Heart right ventricle (tissue), 16 donors: Measurements from ENCODE around the gene FKBP2. TPM values are rescaled to one million over a fixed set of nuclear protein-coding genes. Genes with fewer than 3 reads are reported as not detected.

Experiments used
- ATAC-seq, 8 donors: fragments of 200-7000 bp; cut with Tn5 transposase; one replicate each; pipeline ENCODE4 v1.9.1; 2020; ENCODE audit warnings: mild to moderate bottlenecking in 8 of 8, moderate library complexity in 8 of 8, moderate number of reproducible peaks in 1 of 8
- DNase-seq, 2 donors: peaks; one replicate each; pipeline ENCODE4 v3.0.0-alpha.2; 2020
- H3K27ac ChIP-seq, 10 donors: fragments of 200-600 bp; sonication (generic) in 2 of 10; one replicate each; pipeline versions ENCODE4 v1.5.0 to v1.8.0; 2020 to 2022; ENCODE audit warnings: mild to moderate bottlenecking in 3 of 10
- H3K27me3 ChIP-seq, 7 donors: fragments of 200-600 bp; one replicate each; pipeline ENCODE4 v1.8.0; 2021 to 2022; ENCODE audit warnings: mild to moderate bottlenecking in 2 of 7
- H3K36me3 ChIP-seq, 9 donors: fragments of 200-600 bp; sonication (generic) in 1 of 9; one replicate each; pipeline versions ENCODE4 v1.5.0 to v1.8.0; 2020 to 2022; ENCODE audit warnings: mild to moderate bottlenecking in 2 of 9
- H3K4me1 ChIP-seq, 9 donors: fragments of 200-600 bp; sonication (generic) in 1 of 9; one replicate each; pipeline versions ENCODE4 v1.5.0 to v1.8.0; 2020 to 2022; ENCODE audit warnings: mild to moderate bottlenecking in 4 of 9
- H3K4me3 ChIP-seq, 10 donors: fragments of 200-600 bp; sonication (generic) in 2 of 10; one replicate each; pipeline versions ENCODE4 v1.5.0 to v1.8.0; 2020 to 2022; ENCODE audit warnings: mild to moderate bottlenecking in 7 of 10, moderate library complexity in 2 of 10
- H3K9me3 ChIP-seq, 11 donors: fragments of 200-600 bp in 10 of 11; sonication (generic) in 2 of 11; one replicate each; pipeline versions ENCODE4 v1.5.0 to v1.8.0; 2013 to 2022; ENCODE audit warnings: mild to moderate bottlenecking in 2 of 11, control low read depth in 1 of 11, moderate library complexity in 1 of 11
- CTCF ChIP-seq, 9 donors: fragments of 200-600 bp; sonication (generic) in 2 of 9; IDR thresholded peaks; one replicate each; pipeline versions ENCODE4 v1.5.0 to v1.8.0; 2021 to 2022; ENCODE audit warnings: antibody characterized with exemption in 9 of 9, mild to moderate bottlenecking in 5 of 9, moderate library complexity in 1 of 9
- WGBS, 2 donors: extraction: QIAGEN DNeasy Blood & Tissue Kit; methylation state at CpG; one replicate each; pipeline ENCODE4 v1.1.7; 2013; ENCODE audit warnings: inconsistent platforms in 1 of 2; 5-methylcytosine and 5-hydroxymethylcytosine counted together
- intact Hi-C, 10 donors: fragments of 100-400 bp; cut with DNase I; formaldehyde crosslinking; loops; one replicate each; pipeline versions ENCODE4 v1.11.1 to v1.14.2; 2022
- polyA plus RNA-seq, 2 donors: library from polyadenylated mRNA; stranded (reverse); fragments of 200-250 nt; gene quantifications; one replicate each; pipeline ENCODE4 v1.2.3, GENCODE V29; 2013
- total RNA-seq, 10 donors: library from RNA; stranded (reverse); fragmentation: NEBNext Ultra II Directional in 3 of 10; extraction: Animal tissue kit (Norgen Biotek cat#: 25700) in 3 of 10; gene quantifications; one replicate each; pipeline versions ENCODE4 v1.2.1 to v1.2.4, GENCODE V29; 2021 to 2023
- donor health status: Arrhythmogenic right ventricular cardiomyopathy.
- donor health status: ischemic (EF 13 %, LVEDD 7.1; RV severe dilation, severe dysfunction).
- donor health status: healthy with polysubstance abuse.
- donor health status: DM: no; HTN: yes; CAD: no.
- donor health status: DM: no; HTN: no; CAD: no.
- donor health status: ischemic (EF 25% LVEDD 6.9; RV normal size, moderate dysfunction).
- donor health status: ischemic (EF 25% LVEDD 5.7; RV mildly dilated, moderate dysfunction).
- donor health status: healthy.
- donor health status: DM: yes; HTN: yes; CAD: no.
- donor health status: Ischemic cardiomyopathy.
- donor health status: ischemic (EF 35%, LVEDD 5.7; RV mildly dilated, moderate dysfunction).
- donor health status: nonischemic (EF 11% LVEDD 7.7; RV severe dilation, severe dysfunction).
- donor health status: DM: yes; HTN: yes; CAD: no.
- donor health status: PGD.
- donor health status: ischemic (EF 29% LVEDD 5.4; RV normal size, mild dysfunction).
- donor health status: nonischemic (EF 23%, LVEDD 6.1; RV moderate dilation, normal function).

Gene FKBP2
- total and polyA plus RNA-seq, 12 donors = 40.2 to 404 (median 49.4) TPM

- Histone ChIP-seq H3K27ac (peak within 1 kb of the TSS; percentile 11 to 87 (median 82)), H3K27me3 (no peaks in the 10 kb centered on the region), H3K36me3 (peaks cover 0 to 21% (median 9%) of the 10 kb centered on the region in 9 donors), H3K4me1 (peaks cover 4 to 48% (median 41%) of the 10 kb centered on the region in 9 donors), H3K9me3 (no peaks in the 10 kb centered on the region), H3K4me3 (peak within 1 kb of the TSS; percentile 70 to 93 (median 84))
- WGBS, 2 donors = 1% methylated on average over 55 to 75 of the region's 75 CpGs
- intact Hi-C loops = loop anchor here in 3 of 10 donors (1.0 to 5.0 kb wide), 4 partner anchors 16 to 51 kb away; partner anchors contain the start of gene CATSPERZ (in 1 of the 3)
- peak; percentile 40 to 69 for DNase-seq
- peak; percentile 67 to 93 (median 80) for TF ChIP-seq CTCF (IDR thresholded peaks at IDR 0.05)
- ATAC-seq = peak; percentile 23 to 80 (median 50)
These were observed 10.3 kb downstream of the FKBP2 start, which contains the start of gene PLCB3 for GRCh38 chr11:64251016-64251752. Gene PLCB3, plus strand, starts transcription at chr11:64251530. Its CDS starts 120 bp downstream, at chr11:64251650.

GRCh38 chr11:64251753-64252002, 10.8 kb downstream of the FKBP2 start:
- Histone ChIP-seq H3K4me1 (peaks cover 4 to 47% (median 41%) of the 10 kb centered on the region in 9 donors), H3K9me3 (no peaks in the 10 kb centered on the region), H3K27me3 (no peaks in the 10 kb centered on the region), H3K36me3 (peaks cover 0 to 26% (median 14%) of the 10 kb centered on the region in 9 donors), H3K27ac (peak overlapping the region; percentile 11 to 87 (median 82)), H3K4me3 (peak overlapping the region; percentile 70 to 93 (median 84))
- ATAC-seq (no peak), DNase-seq (no peak)
- 1 to 3% methylated on average over 18 of the region's 18 CpGs for WGBS, 2 donors
- no peak for TF ChIP-seq CTCF (IDR thresholded peaks at IDR 0.05)
- intact Hi-C loops = loop anchor here in 5 of 10 donors (1.0 to 5.0 kb wide), 4 partner anchors 15 to 51 kb away; partner anchors contain the start of gene CATSPERZ (in 1 of the 5)

- WGBS, 2 donors = 10 to 15% methylated on average over 23 of the region's 23 CpGs
- peak; percentile 60 to 63 for DNase-seq
- ATAC-seq = peak in 7 of 8 donors; percentile 16 to 41 (median 34)
- peak overlapping the region in 9 of 10 donors; percentile 71 to 87 (median 84) for H3K27ac ChIP-seq
- peaks cover 4 to 43% (median 38%) of the 10 kb centered on the region in 9 donors for H3K4me1 ChIP-seq
- no peaks in the 10 kb centered on the region for H3K27me3 ChIP-seq
- H3K4me3 ChIP-seq = peak overlapping the region; percentile 70 to 93 (median 84)
- peak in 3 of 9 donors; percentile 11 to 37 (median 14) for TF ChIP-seq CTCF (IDR thresholded peaks at IDR 0.05)
- intact Hi-C loops = loop anchor here in 3 of 10 donors (2.0 to 5.0 kb wide), 2 partner anchors 15 to 50 kb away; partner anchors contain the start of gene CATSPERZ (in 1 of the 3)
- peaks cover 0 to 31% (median 15%) of the 10 kb centered on the region in 9 donors for H3K36me3 ChIP-seq
- H3K9me3 ChIP-seq = no peaks in the 10 kb centered on the region
These were observed 11.3 kb downstream of the FKBP2 start for GRCh38 chr11:64252003-64252872.

- peak overlapping the region in 7 of 10 donors; percentile 79 to 90 (median 84) for H3K4me3 ChIP-seq
- H3K27me3 ChIP-seq = no peaks in the 10 kb centered on the region
- WGBS, 2 donors = 78 to 84% methylated on average over 8 of the region's 8 CpGs
- H3K9me3 ChIP-seq = no peaks in the 10 kb centered on the region
- TF ChIP-seq CTCF (IDR thresholded peaks at IDR 0.05) = no peak
- H3K36me3 ChIP-seq = peaks cover 0 to 39% (median 17%) of the 10 kb centered on the region in 9 donors
- no peak for ATAC-seq
- peak overlapping the region in 4 of 10 donors; percentile 5 to 87 (median 85) for H3K27ac ChIP-seq
- no peak for DNase-seq
- H3K4me1 ChIP-seq = peaks cover 0 to 39% (median 32%) of the 10 kb centered on the region in 9 donors
- intact Hi-C loops = loop anchor here in 3 of 10 donors (2.0 to 5.0 kb wide), 2 partner anchors 14 to 49 kb away; partner anchors contain the start of gene CATSPERZ (in 1 of the 3)
These were observed 12.1 kb downstream of the FKBP2 start for GRCh38 chr11:64253043-64253442.
